Fibroblast of peridontal ligament (primary cell): Measurements from ENCODE around the gene ACAP2.
"Not testable (repeated sequence)": the region's sequence is repeated elsewhere in the genome, so short reads cannot be mapped to it uniquely, and the experiment has no call there.

Experiments used
- DNase-seq: peaks from one replicate; pipeline ENCODE4 v3.0.0-alpha.2; 2010; ENCODE audit errors: extremely low read depth

The ACAP2 gene

GRCh38 chr3:195442573-195443390, at the start of gene ACAP2:
TSS of gene ACAP2 (minus strand) at chr3:195443020. CDS start at chr3:195442847, 173 bp downstream.
- DNase-seq = peak; percentile 98

GRCh38 chr3:195475614-195476013, 32.8 kb upstream of the ACAP2 start:
- no peak for DNase-seq

- not testable (repeated sequence) for DNase-seq
Measured at GRCh38 chr3:195475116-195475515, 32.3 kb upstream of the ACAP2 start.

GRCh38 chr3:195468841-195469240, 26.0 kb upstream of the ACAP2 start:
- DNase-seq = no peak

GRCh38 chr3:195468391-195468776, 25.6 kb upstream of the ACAP2 start:
- DNase-seq = no peak

GRCh38 chr3:195467641-195468390, 25.0 kb upstream of the ACAP2 start:
- peak; percentile 47 for DNase-seq

GRCh38 chr3:195466251-195466650, 23.4 kb upstream of the ACAP2 start:
- no peak for DNase-seq

GRCh38 chr3:195462922-195463321, 20.1 kb upstream of the ACAP2 start:
- DNase-seq = not testable (repeated sequence)

- DNase-seq = no peak
Measured at GRCh38 chr3:195462308-195462610, 19.4 kb upstream of the ACAP2 start.

GRCh38 chr3:195461594-195462307, 18.9 kb upstream of the ACAP2 start:
- DNase-seq = no peak

- no peak for DNase-seq
Measured at GRCh38 chr3:195460091-195460713, 17.4 kb upstream of the ACAP2 start.

- DNase-seq = peak; percentile 31
Measured at GRCh38 chr3:195458316-195458717, 15.5 kb upstream of the ACAP2 start.

GRCh38 chr3:195455789-195456188, 13.0 kb upstream of the ACAP2 start:
- no peak for DNase-seq

GRCh38 chr3:195453236-195453635, 10.4 kb upstream of the ACAP2 start:
- DNase-seq = no peak

GRCh38 chr3:195451373-195452015, 8.7 kb upstream of the ACAP2 start:
- DNase-seq = no peak

- DNase-seq = peak; percentile 88
Measured at GRCh38 chr3:195450731-195451229, 8.0 kb upstream of the ACAP2 start.

- DNase-seq = no peak
Measured at GRCh38 chr3:195448205-195448875, 5.5 kb upstream of the ACAP2 start.

- no peak for DNase-seq
Measured at GRCh38 chr3:195447201-195447600, 4.4 kb upstream of the ACAP2 start.

GRCh38 chr3:195446359-195446758, 3.5 kb upstream of the ACAP2 start:
- DNase-seq = no peak

GRCh38 chr3:195445885-195446284, 3.1 kb upstream of the ACAP2 start:
- no peak for DNase-seq
